ENCODE data around the gene GRIA3.
"Not testable (repeated sequence)": the region's sequence is repeated elsewhere in the genome, so short reads cannot be mapped to it uniquely, and the experiment has no call there.

The GRIA3 gene

DNA sequence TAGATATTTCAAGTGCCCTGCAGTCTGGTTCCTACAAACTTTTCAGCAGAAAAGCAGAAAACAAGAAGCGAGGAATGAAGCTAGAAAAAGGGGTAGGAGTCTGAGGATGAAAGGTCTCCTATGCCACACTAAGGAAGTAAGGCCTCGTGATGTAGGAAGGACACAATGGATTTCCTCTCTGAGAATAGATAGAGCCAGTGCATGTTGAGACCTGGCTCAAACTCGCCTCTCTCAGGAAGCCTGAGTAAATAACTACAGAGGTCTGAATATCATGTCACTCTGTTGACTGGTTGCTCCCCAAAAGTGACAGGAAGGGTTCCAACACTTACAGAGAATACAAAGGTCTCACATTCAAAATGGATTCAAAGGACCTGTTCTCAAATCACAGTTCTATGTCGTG lies 93.3 kb downstream of the GRIA3 start:
- DNase-seq: no peak

DNA sequence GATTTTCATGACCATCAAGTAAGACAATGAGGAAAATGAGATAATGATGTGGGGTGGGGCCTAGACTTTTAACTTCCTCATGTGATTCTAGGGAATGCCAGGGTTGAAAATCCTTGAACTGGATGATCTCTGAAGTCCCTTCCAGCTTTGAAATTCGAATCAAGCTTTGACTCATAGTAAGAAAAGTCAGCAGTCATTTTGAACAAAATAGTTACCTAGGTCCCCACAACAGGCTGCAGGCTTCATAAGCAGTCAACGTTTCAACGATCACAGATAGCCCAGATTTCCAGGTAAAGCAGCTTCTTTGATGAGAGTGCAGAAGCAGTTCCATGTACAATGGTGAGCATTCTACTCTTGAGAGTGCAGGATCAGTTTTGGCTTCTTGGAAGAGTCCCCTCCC lies 93.7 kb downstream of the GRIA3 start:
- no peak for DNase-seq

- DNase-seq: no peak
These were observed 98.2 kb downstream of the GRIA3 start for GRCh38 chrX:123282241-123282640.

- DNase-seq: not testable (repeated sequence)
These were observed 99.3 kb downstream of the GRIA3 start for GRCh38 chrX:123283407-123283806.

DNA sequence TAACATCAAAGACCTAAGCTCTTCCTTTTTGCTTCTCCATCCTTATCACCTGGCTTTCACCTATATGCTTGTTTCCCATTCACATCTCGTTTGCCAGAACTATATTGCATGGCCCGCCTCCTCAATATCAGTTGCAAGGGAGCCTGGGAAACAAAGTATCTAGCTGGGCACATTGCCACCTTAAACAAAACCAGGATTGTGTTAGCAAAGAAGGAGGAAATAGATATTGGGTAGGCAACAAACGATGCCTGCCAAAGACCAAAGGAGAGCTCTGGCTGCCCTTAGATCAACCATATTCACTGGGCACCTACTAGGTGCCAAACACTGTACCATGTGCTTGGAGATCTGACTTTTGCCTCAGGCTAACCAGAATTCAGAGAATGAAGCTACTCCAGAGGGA lies 107.5 kb downstream of the GRIA3 start:
- no peak for DNase-seq

DNA sequence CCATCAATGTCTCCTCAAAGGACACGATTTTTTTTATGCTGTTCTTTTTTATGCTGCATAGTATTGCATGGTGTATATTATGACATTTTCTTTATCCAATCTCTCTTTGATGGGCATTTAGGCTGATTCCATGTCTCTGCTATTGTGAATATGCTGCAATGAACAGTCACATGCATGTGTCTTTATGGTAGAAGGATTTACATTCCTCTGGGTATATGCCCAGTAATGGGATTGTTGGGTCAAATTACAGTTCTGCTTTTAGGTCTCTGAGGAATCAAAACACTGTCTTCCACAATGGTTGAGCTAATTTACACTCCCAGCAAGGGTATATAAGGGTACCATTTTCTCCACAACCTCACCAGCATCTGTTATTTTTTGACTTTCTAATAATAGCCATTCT lies 113.9 kb downstream of the GRIA3 start:
- no peak for DNase-seq

GRCh38 chrX:123303429-123303828 lies 119.4 kb downstream of the GRIA3 start:
- DNase-seq: no peak

DNA sequence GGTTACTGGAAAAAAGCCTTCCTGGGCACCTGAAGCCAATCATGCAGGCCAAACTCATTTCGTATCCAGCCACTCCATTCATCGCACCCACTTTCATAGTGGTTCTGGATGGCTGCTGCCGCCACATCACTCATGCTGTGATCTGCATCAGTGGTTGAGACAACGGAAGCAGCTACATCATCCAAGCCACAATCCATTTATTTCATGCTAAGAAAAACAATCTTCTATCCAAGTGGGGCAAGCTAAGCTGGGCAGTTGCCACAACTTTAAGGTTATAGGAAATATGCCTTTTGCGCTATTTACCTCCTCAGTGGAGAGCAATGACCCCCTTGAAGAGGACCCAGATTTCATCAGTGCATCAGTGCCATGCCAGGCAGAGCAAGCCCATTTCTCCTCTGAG lies 124.6 kb downstream of the GRIA3 start:
- DNase-seq: no peak

GRCh38 chrX:123310112-123310511 lies 126.0 kb downstream of the GRIA3 start:
- DNase-seq: no peak

- no peak for DNase-seq
These were observed 127.4 kb downstream of the GRIA3 start for GRCh38 chrX:123311486-123311885.

DNA sequence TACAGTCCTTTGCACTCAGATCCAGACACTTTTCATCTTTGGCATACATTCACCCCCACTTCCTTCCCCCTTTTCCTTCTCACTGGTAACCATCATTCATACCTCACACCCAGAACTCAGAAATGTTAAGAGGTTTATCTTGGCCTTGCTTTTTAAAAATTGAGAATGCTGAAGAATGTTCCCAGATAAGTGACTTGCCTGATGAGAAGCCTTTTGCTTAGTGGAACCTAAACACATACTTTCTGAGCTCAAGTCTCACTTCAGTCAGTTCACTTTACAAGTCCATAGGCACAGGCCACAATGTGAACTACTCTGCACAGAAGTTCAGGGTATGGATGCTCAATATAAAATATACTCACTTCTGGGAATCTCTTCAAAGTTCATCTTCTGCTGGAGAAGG lies 129.4 kb downstream of the GRIA3 start:
- no peak for DNase-seq

DNA sequence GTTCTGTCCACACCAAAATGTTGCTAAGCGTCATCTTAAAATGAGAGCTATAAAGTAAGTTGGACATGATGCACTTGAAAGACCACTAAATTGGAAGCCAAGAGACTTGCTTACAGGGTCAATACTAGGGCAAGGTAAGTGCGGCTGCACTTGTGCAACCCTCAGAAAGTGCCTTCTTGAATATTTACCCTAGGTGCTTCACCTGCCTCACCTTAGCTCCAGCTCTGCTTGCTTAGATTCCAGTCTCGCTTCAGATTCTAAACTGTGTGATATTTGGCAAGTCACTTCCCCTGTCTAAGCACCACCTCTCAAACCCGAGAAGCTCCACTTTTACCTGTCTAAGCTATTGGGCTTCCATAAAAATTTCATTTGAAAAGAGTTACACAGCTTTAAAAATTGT lies 136.5 kb downstream of the GRIA3 start:
- no peak for DNase-seq

DNA sequence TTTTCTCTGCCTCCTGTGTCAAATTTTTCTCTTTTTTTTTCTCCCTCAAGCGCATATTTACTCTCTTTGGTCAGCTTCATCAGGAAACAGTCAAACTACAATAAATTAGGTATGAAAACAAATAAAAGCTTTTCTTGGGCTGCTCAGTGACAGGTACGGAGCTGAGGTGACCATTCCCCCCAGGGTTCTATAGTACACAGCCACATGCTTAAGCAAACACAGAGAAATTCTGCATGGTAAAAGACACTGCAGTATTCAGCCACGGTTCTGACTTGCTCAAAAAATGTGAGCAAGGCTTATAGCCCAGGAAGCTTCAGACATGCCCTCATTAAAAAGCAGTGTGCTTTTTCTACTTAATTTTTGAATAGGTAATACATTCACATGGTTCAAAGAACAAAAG lies 138.5 kb downstream of the GRIA3 start:
- DNase-seq: no peak

DNA sequence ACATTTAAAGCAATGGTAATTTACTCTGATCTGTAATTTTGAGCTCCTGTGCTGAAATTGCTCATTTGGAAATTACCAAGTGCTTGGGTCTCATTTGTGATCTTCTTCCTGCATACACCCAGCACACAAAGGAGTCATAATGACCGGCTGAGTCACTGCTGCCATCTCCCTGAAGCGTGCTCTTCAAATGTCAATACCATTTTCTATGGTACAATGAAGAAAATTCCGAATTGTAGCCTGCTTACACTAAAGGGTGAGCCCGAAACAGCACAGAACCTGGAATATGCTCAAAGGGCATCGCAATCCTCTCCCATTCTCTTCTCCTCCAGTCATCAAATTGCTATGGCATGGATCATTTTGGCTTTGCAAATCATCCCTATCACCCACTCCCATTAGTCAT lies 140.5 kb downstream of the GRIA3 start:
- DNase-seq: no peak

GRCh38 chrX:123330229-123330942 lies 146.3 kb downstream of the GRIA3 start:
- DNase-seq: no peak

GRCh38 chrX:123331349-123331748 lies 147.3 kb downstream of the GRIA3 start:
- no peak for DNase-seq

GRCh38 chrX:123331859-123332258 lies 147.8 kb downstream of the GRIA3 start:
- DNase-seq: no peak

DNA sequence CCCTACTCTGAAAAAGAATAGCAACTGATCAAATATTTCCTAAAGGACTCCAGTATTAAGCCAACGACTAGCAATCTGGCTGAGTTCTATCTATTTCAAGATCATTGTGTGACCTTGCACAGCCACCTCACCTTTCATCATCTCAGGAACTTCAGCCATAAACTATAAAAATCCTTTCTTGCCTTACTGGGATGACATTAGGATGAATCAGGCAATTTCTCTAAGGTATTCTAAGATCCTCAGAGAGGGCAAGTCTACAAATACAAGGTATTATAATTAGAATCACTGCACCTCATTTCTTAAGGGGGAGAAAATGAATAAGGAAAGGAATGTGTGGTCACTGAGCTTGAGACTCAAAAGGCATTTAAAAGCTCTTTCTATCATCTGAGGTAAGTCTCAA lies 152.6 kb downstream of the GRIA3 start:
- DNase-seq: no peak

DNA sequence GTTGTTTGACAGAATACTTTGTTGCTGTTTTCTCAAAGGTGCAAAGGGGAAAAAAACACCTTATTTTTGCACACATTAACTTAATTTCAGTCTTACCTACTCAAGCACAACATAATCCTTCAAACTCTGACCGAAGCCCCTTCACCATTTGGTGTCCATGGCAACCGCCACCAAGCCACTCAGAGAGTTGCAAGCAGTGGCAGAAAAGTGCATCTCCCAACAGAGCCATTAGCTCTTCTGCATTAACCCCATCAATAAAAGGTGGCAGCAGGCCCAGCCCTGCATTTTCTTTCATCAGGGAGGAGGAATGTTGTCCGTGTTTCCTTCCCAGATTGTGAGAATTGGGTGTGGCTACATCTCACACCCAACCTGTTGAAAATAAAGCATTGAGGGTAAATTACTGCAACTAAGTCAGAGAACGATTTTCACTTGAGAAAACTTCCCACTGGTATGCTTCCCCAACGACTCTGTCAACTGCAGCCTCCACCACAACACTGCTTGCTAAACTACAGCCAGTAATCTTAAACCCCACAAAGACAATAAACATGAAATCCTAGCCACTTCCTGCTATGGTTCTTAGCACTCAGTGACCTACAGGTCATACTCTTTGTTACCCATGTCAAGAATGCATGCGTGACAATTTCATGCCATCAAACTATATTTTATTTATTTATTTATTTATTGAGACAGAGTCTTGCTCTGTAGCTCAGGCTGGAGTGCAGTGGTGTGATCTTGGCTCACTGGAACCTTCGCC lies 154.0 kb downstream of the GRIA3 start:
- DNase-seq: no peak

DNA sequence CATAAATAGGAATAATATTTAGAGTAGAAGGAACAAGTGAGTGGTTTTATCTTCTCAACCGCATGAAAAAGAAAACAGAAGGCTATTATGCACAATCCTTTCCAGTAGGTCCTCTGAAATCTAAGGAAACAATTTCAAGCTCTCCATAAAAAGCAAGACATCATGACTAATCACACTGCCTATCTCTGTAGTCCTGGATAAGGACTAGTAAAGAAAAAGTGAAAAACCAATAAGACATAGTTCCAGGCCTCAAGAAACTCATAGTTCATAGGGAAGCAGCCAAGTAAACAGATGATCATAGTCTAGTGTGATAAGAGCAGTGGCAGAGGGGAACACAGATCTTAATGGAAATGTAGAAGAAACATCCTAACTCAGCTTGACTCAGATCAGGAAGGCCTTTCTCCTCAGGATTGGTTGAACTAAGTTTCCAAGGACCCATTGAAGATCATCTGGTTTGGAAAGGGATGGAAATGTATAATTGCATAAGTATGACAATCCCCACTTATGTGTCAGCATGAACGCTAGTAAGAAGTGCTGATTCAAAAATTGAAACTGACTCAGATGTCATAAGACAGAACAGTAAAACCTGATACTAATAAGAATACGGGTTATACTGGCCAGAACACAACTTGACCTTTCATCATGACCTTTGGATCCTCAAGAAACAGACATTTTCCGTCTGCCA lies 155.3 kb downstream of the GRIA3 start:
- DNase-seq: no peak

DNA sequence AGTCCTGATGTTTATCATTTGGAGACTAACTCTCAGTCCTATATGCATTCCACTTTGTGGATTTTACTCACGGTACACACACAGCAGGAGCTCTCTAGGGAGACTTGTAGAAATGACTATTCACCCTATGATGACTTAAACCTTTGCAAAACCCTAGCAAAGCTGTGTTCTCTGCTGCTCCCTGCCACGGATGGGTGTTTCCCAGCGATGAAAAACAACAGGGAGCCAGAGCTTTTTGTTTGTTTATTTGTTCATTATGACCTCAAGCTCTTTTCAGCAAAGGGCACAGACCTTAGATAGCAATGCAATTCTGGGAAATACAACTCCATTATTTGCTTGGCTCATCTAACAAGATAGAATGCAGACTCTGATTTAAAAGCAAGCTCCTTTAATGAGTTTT lies 156.6 kb downstream of the GRIA3 start:
- DNase-seq: no peak

- no peak for DNase-seq
These were observed 164.4 kb downstream of the GRIA3 start for GRCh38 chrX:123348468-123348867.

DNA sequence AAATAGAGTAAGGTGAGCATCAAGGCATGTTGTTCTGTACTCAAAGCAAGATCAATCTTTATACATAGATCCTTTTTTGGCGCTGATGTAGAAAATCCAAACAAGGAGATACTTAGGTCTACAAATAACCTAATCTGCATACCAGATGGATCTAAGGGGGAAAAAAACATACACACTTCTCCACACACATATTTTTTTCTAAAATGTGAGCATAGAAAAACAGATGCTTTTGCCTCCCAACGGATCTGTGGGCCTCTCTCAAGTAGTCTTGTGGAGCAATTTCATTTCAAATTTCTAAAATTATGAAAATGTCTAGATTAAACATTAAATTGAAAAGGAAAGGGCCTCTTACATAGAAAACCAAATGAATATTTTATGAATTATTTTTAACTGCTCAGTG lies 166.1 kb downstream of the GRIA3 start:
- no peak for DNase-seq

DNA sequence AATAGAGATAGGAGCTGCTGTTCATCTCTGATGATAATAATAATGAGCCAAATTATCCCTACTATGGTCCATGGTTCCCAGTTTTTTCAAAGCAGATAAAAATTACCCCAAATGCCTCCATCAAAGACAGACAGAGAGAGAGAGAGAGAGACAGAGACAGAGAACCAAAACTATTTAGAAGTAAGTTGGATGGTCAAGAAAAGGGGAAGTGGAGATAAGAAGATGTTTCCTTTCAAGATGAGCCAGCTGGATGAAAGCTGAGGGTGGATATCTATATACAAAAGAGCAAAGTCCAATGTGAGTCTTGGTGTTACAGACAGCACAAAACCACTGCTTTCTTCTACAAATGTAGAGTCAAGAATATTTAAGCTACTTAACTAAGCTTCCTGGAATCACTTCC lies 173.9 kb downstream of the GRIA3 start:
- no peak for DNase-seq

All from NCI-H2227 treated with DMSO at 0.1 percent for 48 hours (cell line).